WI38 (cell line): ENCODE data around the gene FXN.
"Not testable (repeated sequence)": the region's sequence is repeated elsewhere in the genome, so short reads cannot be mapped to it uniquely, and the experiment has no call there.

Experiments
- H3K4me3 ChIP-seq: 2 replicates; pipeline ENCODE4 v1.5.1; 2011; ENCODE audit warnings: low read depth, mild to moderate bottlenecking, control low read depth, low read length
- CTCF ChIP-seq: IDR thresholded peaks from 2 replicates; pipeline ENCODE4 v1.5.1; 2012; ENCODE audit warnings: low read depth, mild to moderate bottlenecking, control low read depth, low read length

FXN gene

GRCh38 chr9:69035438-69036308, at the start of gene FXN:
TSS of gene FXN (plus strand) at chr9:69035752. CDS start at chr9:69035783, 31 bp downstream.
- TF ChIP-seq CTCF, result peak; percentile 98
- H3K4me3 ChIP-seq, result peak within 1 kb of the TSS; percentile 77

- H3K4me3 ChIP-seq, result not testable (repeated sequence)
Measured at GRCh38 chr9:68986949-68987348, 48.6 kb upstream of the FXN start.

DNA sequence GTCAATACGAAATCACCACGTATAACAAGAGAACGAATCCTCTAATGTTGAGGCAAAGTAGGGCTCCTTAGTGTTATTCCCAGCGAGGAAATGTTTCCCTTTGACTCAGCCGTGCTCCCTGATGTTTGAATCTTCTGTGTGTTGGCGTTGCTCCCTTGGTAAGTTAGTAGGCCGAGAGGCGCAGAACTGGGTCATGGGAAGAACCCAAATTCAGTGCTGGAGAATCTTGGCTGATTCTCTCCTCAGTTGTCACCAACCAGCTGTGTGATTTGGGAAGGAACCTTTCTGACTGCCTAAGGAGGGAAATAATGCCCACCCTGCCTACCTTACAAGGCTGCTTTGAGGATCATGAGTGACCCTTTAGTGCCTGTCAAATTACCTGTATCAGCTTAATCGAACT, 44.1 kb upstream of the FXN start:
- no peak for TF ChIP-seq CTCF

DNA sequence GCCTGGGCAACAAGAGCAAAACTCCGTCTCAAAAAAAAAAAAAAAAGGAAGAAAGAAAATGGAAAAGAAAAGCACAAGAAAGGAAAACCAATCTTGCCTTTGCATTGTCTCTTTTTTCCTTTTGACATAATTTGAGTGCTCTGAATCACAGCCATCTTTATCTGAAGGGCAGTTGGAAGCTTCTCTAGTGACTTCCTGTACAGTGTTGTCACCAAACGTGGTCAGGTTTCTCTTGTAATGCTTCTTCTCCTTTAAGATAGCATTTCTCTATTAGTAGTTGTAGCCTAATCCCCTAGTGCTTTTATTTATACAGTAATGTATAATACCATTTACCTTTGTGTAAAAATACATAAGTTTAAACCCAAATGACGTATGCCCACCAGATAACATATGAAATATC, 39.8 kb upstream of the FXN start:
- TF ChIP-seq CTCF, result no peak
- no peak overlapping the region for H3K4me3 ChIP-seq

More for the DNA sequence above, 44.1 kb upstream of the FXN start:
- H3K4me3 ChIP-seq, result no peak overlapping the region

DNA sequence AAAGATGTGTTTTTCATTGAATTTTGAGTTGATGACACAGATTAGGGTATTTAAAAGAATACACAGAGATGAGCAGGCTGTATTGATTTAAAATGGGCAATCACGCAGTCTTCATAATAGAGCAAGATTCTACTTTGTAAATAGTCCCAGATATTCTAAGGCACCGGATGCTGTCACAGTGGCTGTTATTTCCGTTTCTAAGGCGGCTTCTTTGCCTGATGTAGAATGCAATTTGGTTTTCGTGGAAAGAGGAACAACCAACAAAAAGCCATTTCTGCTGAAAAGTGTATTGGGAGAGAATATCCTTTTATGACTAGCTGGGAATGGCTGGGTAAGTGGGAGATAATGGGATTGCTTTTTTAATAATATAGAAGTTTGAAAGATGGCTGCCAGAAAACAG, 39.1 kb upstream of the FXN start:
- no peak overlapping the region for H3K4me3 ChIP-seq
- TF ChIP-seq CTCF, result no peak

DNA sequence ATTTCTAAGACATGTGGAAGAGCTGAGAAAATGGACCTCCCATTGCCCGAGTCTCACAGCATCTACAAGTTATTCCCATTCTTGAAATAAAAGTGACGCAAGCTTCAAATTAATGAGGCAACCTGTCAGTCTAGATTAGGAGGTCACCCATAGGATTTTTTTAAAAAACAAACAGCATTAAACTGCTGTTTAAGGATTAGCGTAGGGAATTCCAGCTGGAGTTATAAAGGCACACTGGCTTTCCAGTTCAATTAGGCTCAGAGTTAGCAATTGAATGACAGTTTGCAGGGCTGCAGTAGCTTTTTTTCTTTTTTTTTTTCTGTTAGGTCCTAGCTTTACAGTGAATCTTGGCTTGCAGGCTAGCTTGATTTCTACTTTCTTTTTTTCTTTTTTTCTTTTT, 37.9 kb upstream of the FXN start:
- no peak for TF ChIP-seq CTCF

DNA sequence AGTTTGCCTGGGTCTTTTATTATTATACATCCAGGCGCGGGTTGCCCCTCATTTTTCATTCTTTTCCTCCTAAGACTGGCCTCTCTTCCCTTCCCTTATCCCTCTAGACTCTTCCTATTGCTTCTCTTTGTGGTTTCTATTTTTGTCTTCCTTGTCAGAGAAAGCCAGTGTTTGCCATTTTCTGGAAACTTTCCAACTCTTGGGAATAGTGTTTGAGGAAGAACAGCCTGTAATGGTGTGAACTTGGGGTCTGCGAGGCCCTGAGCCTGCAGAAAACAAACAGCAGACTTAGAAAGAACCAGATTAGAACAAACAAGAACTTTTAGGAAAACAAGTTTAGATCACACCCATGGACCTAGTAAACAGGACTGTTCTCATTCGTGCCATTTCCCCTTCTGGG, 37.2 kb upstream of the FXN start:
- no peak overlapping the region for H3K4me3 ChIP-seq
- TF ChIP-seq CTCF, result no peak

More for the DNA sequence above, 37.9 kb upstream of the FXN start:
- no peak overlapping the region for H3K4me3 ChIP-seq
